K562 (cell line): ENCODE data around the gene THSD8. TPM values are rescaled to one million over a fixed set of nuclear protein-coding genes. Genes with fewer than 3 reads are reported as not detected.

Experiments used
- ATF7 ChIP-seq: fragments of 450-650 bp; IDR thresholded peaks from 2 replicates; pipeline ENCODE4 v1.7.1; 2014; ENCODE audit warnings: mild to moderate bottlenecking, moderate library complexity
- BCL6 ChIP-seq: fragments of 250-450 bp; sonication (Bioruptor Pico); IDR thresholded peaks from 2 replicates; pipeline ENCODE4 v1.4.0; 2020
- CEBPG ChIP-seq, 3 experiments: fragments of 200-800 bp in 1 of 3; sonication (Bioruptor generic) in 1 of 3; sonication (generic) in 1 of 3; formaldehyde crosslinking in 1 of 3; IDR thresholded peaks in 2 of 3; conservative IDR thresholded peaks in 1 of 3; 2 replicates each; pipeline versions ENCODE4 v1.6.1 to v1.8.0; 2016 to 2022; ENCODE audit warnings: missing compliant biosample characterization in 2 of 3, missing genetic modification characterization in 2 of 3, mild to moderate bottlenecking in 1 of 3, missing genetic modification reagents in 1 of 3
- ELK1 ChIP-seq: sonication (generic); formaldehyde crosslinking; IDR thresholded peaks from 2 replicates; pipeline ENCODE4 v1.8.1; 2022; ENCODE audit warnings: missing genetic modification reagents
- ETS2 ChIP-seq: IDR thresholded peaks from 2 replicates; pipeline ENCODE4 v1.6.1; 2016; ENCODE audit warnings: borderline replicate concordance, missing genetic modification characterization, mild to moderate bottlenecking, moderate library complexity, missing compliant biosample characterization; ENCODE audit not compliant: poor library complexity, severe bottlenecking
- HDAC1 ChIP-seq, 2 experiments: fragments of 450-650 bp; IDR thresholded peaks; 2 replicates each; pipeline ENCODE4 v1.6.1; 2016 to 2017; ENCODE audit warnings: inconsistent platforms in 1 of 2, mild to moderate bottlenecking in 1 of 2, moderate library complexity in 1 of 2
- HNRNPLL ChIP-seq: fragments of 200-400 bp; formaldehyde crosslinking; IDR thresholded peaks from 2 replicates; pipeline ENCODE4 v1.6.1; 2017; ENCODE audit warnings: low read length, low read depth, mild to moderate bottlenecking; ENCODE audit not compliant: poor library complexity, severe bottlenecking
- KAT7 ChIP-seq: sonication (generic); formaldehyde crosslinking; IDR thresholded peaks from 2 replicates; pipeline ENCODE4 v1.8.0; 2022; ENCODE audit warnings: missing genetic modification reagents, mild to moderate bottlenecking, borderline replicate concordance
- LCOR ChIP-seq: sonication (generic); formaldehyde crosslinking; IDR thresholded peaks from 2 replicates; pipeline ENCODE4 v1.8.0; 2022; ENCODE audit warnings: mild to moderate bottlenecking, missing genetic modification reagents
- MCM5 ChIP-seq: fragments of 450-650 bp; IDR thresholded peaks from 2 replicates; pipeline ENCODE4 v1.6.1; 2016; ENCODE audit warnings: low read depth
- NFYB ChIP-seq: IDR thresholded peaks from 2 replicates; pipeline ENCODE4 v1.6.1; 2011; ENCODE audit warnings: mild to moderate bottlenecking, moderate library complexity; ENCODE audit not compliant: insufficient read length; ENCODE audit errors: extremely low read depth
- POLR3A ChIP-seq: IDR thresholded peaks from 2 replicates; pipeline ENCODE4 v1.6.1; 2011; ENCODE audit warnings: borderline replicate concordance, mild to moderate bottlenecking, moderate library complexity; ENCODE audit not compliant: insufficient read length, insufficient read depth; ENCODE audit errors: extremely low read depth
- RAD51 ChIP-seq: fragments of 450-650 bp; IDR thresholded peaks from 2 replicates; pipeline ENCODE4 v1.7.1; 2016; ENCODE audit warnings: low read depth, mild to moderate bottlenecking, borderline replicate concordance
- SMARCA4 ChIP-seq: fragments of 450-650 bp; IDR thresholded peaks from 2 replicates; pipeline ENCODE4 v1.6.1; 2016
- ZNF274 ChIP-seq: IDR thresholded peaks from 2 replicates; pipeline ENCODE4 v1.6.1; 2011; ENCODE audit warnings: low read depth, mild to moderate bottlenecking, low read length, moderate library complexity, borderline replicate concordance
- ZNF324 ChIP-seq: fragments of 250-450 bp; sonication (Bioruptor Pico); IDR thresholded peaks from 2 replicates; pipeline ENCODE4 v1.4.0; 2020; ENCODE audit warnings: mild to moderate bottlenecking
- ZNF589 ChIP-seq: fragments of 200-800 bp; sonication (Bioruptor generic); IDR thresholded peaks from 2 replicates; pipeline ENCODE4 v1.6.1; 2016; ENCODE audit warnings: low read depth, missing genetic modification characterization, missing compliant biosample characterization
- ZNF75A ChIP-seq: fragments of 450-650 bp; formaldehyde crosslinking; IDR thresholded peaks from 2 replicates; pipeline ENCODE4 v1.4.0; 2020; ENCODE audit warnings: mild to moderate bottlenecking
- polyA plus RNA-seq, 8 experiments: library from polyadenylated mRNA; depleted of rRNA in 4 of 8; stranded (reverse) in 5 of 8; unstranded in 3 of 8; fragments of >200 nt; fragmentation: Nextera tagmentation in 2 of 8; fragmentation: Illumina TruSeq in 1 of 8; extraction: Ambion mirVana in 2 of 8; extraction: Trizol in 1 of 8; gene quantifications; 2 replicates each; pipeline versions ENCODE4 v1.2.1 to v1.2.3, GENCODE V29; 2011 to 2014; ENCODE audit warnings: inconsistent platforms in 1 of 8, missing spikeins in 1 of 8
- total RNA-seq, 7 experiments: library from RNA; depleted of rRNA in 6 of 7; stranded (reverse); fragments of >200 nt in 6 of 7; fragmentation: Illumina TruSeq in 2 of 7; extraction: Trizol in 2 of 7; gene quantifications; 2 replicates each; pipeline versions ENCODE4 v1.2.1 to v1.2.3, GENCODE V29; 2011 to 2021; ENCODE audit warnings: low replicate concordance in 1 of 7
- TF ChIP-seq, protein P1 (sequence below), 2 experiments: fragments of 450-650 bp; conservative IDR thresholded peaks; 2 replicates each; pipeline ENCODE4 v1.6.1; 2017; ENCODE audit warnings: mild to moderate bottlenecking in 2 of 2, moderate library complexity in 2 of 2
- TF ChIP-seq, protein P2 (sequence below): IDR thresholded peaks from 2 replicates; pipeline ENCODE4 v1.6.1; 2011; ENCODE audit warnings: borderline replicate concordance, low read depth, mild to moderate bottlenecking, moderate library complexity, low read length; ENCODE audit not compliant: insufficient read depth, poor library complexity, severe bottlenecking
- TF ChIP-seq, protein P3 (sequence below): fragments of 250-450 bp; sonication (Bioruptor Pico); IDR thresholded peaks from 2 replicates; pipeline ENCODE4 v1.5.0; 2021

Gene THSD8
- total and polyA plus RNA-seq, 9 of the 15 experiments (the other 6 are each of a cell fraction or from before 2014, with no cell fraction given): 8.4 to 42.4 (median 19.9) TPM; not detected in 2

DNA sequence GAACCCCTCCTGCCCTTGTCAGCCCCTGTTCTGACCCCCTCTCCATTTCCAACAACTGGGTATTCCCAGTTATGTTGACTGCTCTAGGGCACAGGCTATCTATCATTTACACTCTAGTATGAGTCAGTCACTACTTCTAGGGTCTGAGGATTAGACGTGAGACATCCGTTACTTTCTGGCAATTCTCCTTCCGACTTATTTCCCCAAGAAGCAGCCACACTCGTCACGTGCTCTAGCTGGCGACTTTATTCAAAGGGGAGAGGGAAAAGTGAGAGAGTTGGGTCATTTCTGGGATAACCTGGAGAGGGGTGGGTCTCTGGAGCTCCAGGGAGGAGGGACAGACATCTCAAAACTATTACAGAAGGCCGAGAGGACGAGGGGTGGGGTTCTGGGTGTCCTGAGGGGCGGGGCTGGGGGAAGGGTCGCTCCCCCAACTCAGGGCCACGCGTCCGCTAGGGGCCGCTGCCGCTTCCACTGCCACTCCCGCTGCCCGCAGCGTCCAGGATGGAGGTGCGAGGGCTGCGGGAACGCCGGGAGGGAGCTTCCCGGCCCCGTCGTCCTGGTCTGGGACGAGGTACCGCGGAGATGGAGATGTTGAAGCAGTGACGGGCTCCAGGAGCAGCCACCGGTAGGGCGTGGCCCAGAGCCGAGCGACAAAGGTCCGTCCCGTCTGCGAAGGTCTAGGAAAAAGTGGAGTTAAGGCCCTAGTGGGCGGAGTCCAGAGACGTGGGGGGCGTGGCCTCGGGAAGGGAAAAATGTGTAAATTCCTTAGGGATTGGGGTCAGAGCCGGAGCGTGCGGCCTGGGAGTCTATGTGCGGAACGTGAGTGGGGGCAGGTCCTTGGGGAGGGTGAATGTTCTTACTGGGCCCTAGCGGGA is 23.6 kb downstream of the THSD8 start (continued):
- TF ChIP-seq BCL6 (CRISPR knock-in tag) (no peak), NFYB (no peak), ZNF75A (CRISPR knock-in tag) (no peak), ATF7 (peak; percentile 43), LCOR (CRISPR knock-in tag) (no peak), ZNF589 (no peak), SMARCA4 (0 out of 2 replicates have a peak, but pooled peaks have one; percentile 20), ETS2 (tag) (no peak), MCM5 (no peak), CEBPG (CRISPR knock-in tag; IDR thresholded peaks at IDR 0.05) (no peak), CEBPG (tag; conservative IDR thresholded peaks at IDR 0.05 in 1 of 2, IDR thresholded peaks at IDR 0.05 in 1 of 2) (no peak), ELK1 (no peak), POLR3A (no peak), ZNF324 (CRISPR knock-in tag) (no peak), RAD51 (peak; percentile 66), KAT7 (CRISPR knock-in tag) (no peak), HNRNPLL (no peak), HDAC1 (IDR thresholded peaks at IDR 0.05) (0 out of 4 replicates have a peak, but pooled peaks of 1 of the 2 experiments have one; percentile 32), ZNF274 (no peak)
- TF ChIP-seq, protein P1, sequence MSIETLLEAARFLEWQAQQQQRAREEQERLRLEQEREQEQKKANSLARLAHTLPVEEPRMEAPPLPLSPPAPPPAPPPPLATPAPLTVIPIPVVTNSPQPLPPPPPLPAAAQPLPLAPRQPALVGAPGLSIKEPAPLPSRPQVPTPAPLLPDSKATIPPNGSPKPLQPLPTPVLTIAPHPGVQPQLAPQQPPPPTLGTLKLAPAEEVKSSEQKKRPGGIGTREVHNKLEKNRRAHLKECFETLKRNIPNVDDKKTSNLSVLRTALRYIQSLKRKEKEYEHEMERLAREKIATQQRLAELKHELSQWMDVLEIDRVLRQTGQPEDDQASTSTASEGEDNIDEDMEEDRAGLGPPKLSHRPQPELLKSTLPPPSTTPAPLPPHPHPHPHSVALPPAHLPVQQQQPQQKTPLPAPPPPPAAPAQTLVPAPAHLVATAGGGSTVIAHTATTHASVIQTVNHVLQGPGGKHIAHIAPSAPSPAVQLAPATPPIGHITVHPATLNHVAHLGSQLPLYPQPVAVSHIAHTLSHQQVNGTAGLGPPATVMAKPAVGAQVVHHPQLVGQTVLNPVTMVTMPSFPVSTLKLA (conservative IDR thresholded peaks at IDR 0.05): peak; percentile 22 to 63; a peak in 2 of 4 replicates
- TF ChIP-seq, protein P2, sequence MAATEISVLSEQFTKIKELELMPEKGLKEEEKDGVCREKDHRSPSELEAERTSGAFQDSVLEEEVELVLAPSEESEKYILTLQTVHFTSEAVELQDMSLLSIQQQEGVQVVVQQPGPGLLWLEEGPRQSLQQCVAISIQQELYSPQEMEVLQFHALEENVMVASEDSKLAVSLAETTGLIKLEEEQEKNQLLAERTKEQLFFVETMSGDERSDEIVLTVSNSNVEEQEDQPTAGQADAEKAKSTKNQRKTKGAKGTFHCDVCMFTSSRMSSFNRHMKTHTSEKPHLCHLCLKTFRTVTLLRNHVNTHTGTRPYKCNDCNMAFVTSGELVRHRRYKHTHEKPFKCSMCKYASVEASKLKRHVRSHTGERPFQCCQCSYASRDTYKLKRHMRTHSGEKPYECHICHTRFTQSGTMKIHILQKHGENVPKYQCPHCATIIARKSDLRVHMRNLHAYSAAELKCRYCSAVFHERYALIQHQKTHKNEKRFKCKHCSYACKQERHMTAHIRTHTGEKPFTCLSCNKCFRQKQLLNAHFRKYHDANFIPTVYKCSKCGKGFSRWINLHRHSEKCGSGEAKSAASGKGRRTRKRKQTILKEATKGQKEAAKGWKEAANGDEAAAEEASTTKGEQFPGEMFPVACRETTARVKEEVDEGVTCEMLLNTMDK: peak; percentile 64
- TF ChIP-seq, protein P3, sequence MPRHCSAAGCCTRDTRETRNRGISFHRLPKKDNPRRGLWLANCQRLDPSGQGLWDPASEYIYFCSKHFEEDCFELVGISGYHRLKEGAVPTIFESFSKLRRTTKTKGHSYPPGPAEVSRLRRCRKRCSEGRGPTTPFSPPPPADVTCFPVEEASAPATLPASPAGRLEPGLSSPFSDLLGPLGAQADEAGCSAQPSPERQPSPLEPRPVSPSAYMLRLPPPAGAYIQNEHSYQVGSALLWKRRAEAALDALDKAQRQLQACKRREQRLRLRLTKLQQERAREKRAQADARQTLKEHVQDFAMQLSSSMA (CRISPR knock-in tag): no peak
